HEK293 (cell line): ENCODE data around the gene ZIC5.

Experiments
- CTCF ChIA-PET: fragments of 350-600 bp; formaldehyde crosslinking; extraction: SDS; loops from one replicate; lab custom pipeline; 2021; ENCODE audit warnings: antibody characterized with exemption; lab: Yijun Ruan, JAX
- POLR2A ChIA-PET: fragments of 300-600 bp; formaldehyde crosslinking; extraction: SDS; loops from one replicate; lab custom pipeline; 2020; ENCODE audit warnings: antibody characterized with exemption, inconsistent platforms; lab: Yijun Ruan, JAX
- H3K27ac ChIP-seq: fragments of 200-500 bp; sonication (Bioruptor generic); 2 replicates; pipeline ENCODE4 v1.5.1; 2014; ENCODE audit warnings: low read depth, low read length, control low read depth, inconsistent platforms; ENCODE audit errors: extremely low read depth
- H3K36me3 ChIP-seq, 2 experiments: fragments of 200-500 bp in 1 of 2; sonication (Bioruptor generic) in 1 of 2; 1 replicate in 1 of 2; 2 replicates in 1 of 2; pipeline ENCODE4 v1.5.1; 2014 to 2017; ENCODE audit warnings: inconsistent platforms in 2 of 2, low read length in 2 of 2; ENCODE audit not compliant: control insufficient read depth in 2 of 2, insufficient read depth in 1 of 2
- H3K4me1 ChIP-seq: fragments of 200-500 bp; sonication (Bioruptor generic); 2 replicates; pipeline ENCODE4 v1.5.1; 2014; ENCODE audit warnings: mild to moderate bottlenecking, low read length, inconsistent platforms; ENCODE audit not compliant: control insufficient read depth, insufficient read depth
- H3K4me3 ChIP-seq: 2 replicates; pipeline ENCODE4 v1.5.1; 2011; ENCODE audit warnings: low read depth, mild to moderate bottlenecking, control low read depth, low read length, moderate library complexity
- H3K9me3 ChIP-seq: fragments of 200-500 bp; sonication (Bioruptor generic); 2 replicates; pipeline ENCODE4 v1.5.1; 2014; ENCODE audit warnings: low read depth, low read length, inconsistent platforms; ENCODE audit not compliant: control insufficient read depth, insufficient read depth
- FEZF1 ChIP-seq: fragments of 450-650 bp; formaldehyde crosslinking; IDR thresholded peaks from 2 replicates; pipeline ENCODE4 v1.5.1; 2016; ENCODE audit warnings: missing biosample characterization, missing genetic modification characterization
- GLIS2 ChIP-seq: fragments of 450-650 bp; formaldehyde crosslinking; IDR thresholded peaks from 2 replicates; pipeline ENCODE4 v1.5.1; 2016; ENCODE audit warnings: missing biosample characterization, missing genetic modification characterization
- INSM2 ChIP-seq: fragments of 450-650 bp; formaldehyde crosslinking; IDR thresholded peaks from 2 replicates; pipeline ENCODE4 v1.5.1; 2016; ENCODE audit warnings: missing biosample characterization, missing genetic modification characterization
- KLF17 ChIP-seq: fragments of 450-650 bp; formaldehyde crosslinking; IDR thresholded peaks from 2 replicates; pipeline ENCODE4 v1.5.1; 2016; ENCODE audit warnings: missing biosample characterization, missing genetic modification characterization
- PATZ1 ChIP-seq: fragments of 450-650 bp; formaldehyde crosslinking; IDR thresholded peaks from 2 replicates; pipeline ENCODE4 v1.5.1; 2016; ENCODE audit warnings: missing biosample characterization, missing genetic modification characterization
- PBX3 ChIP-seq: sonication (generic); formaldehyde crosslinking; IDR thresholded peaks from 2 replicates; pipeline ENCODE4 v1.8.1; 2022; ENCODE audit warnings: mild to moderate bottlenecking, moderate library complexity, missing genetic modification reagents
- PRDM1 ChIP-seq: fragments of 450-650 bp; formaldehyde crosslinking; IDR thresholded peaks from 2 replicates; pipeline ENCODE4; 2016; ENCODE audit warnings: missing biosample characterization, missing genetic modification characterization
- SCRT1 ChIP-seq: fragments of 450-650 bp; formaldehyde crosslinking; IDR thresholded peaks from 2 replicates; pipeline ENCODE4 v1.5.1; 2016; ENCODE audit warnings: missing biosample characterization, missing genetic modification characterization, borderline replicate concordance
- SP7 ChIP-seq: fragments of 450-650 bp; formaldehyde crosslinking; IDR thresholded peaks from 2 replicates; pipeline ENCODE4 v1.5.1; 2016; ENCODE audit warnings: missing biosample characterization, missing genetic modification characterization
- WT1 ChIP-seq: fragments of 450-650 bp; formaldehyde crosslinking; IDR thresholded peaks from 2 replicates; pipeline ENCODE4 v1.5.1; 2016; ENCODE audit warnings: missing biosample characterization, missing genetic modification characterization
- ZBTB10 ChIP-seq: fragments of 450-650 bp; formaldehyde crosslinking; IDR thresholded peaks from 2 replicates; pipeline ENCODE4 v1.5.1; 2016; ENCODE audit warnings: missing biosample characterization, missing genetic modification characterization
- ZEB2 ChIP-seq: fragments of 450-650 bp; formaldehyde crosslinking; IDR thresholded peaks from 2 replicates; pipeline ENCODE4 v1.5.1; 2016; ENCODE audit warnings: missing biosample characterization, missing genetic modification characterization
- ZIC2 ChIP-seq: fragments of 450-650 bp; formaldehyde crosslinking; IDR thresholded peaks from 2 replicates; pipeline ENCODE4 v1.5.1; 2016; ENCODE audit warnings: missing biosample characterization, missing genetic modification characterization
- ZNF10 ChIP-seq: fragments of 450-650 bp; formaldehyde crosslinking; IDR thresholded peaks from 2 replicates; pipeline ENCODE4 v1.5.1; 2017; ENCODE audit warnings: missing biosample characterization, missing genetic modification characterization
- ZNF114 ChIP-seq: fragments of 450-650 bp; formaldehyde crosslinking; IDR thresholded peaks from 2 replicates; pipeline ENCODE4 v1.5.0; 2017; ENCODE audit warnings: missing biosample characterization, missing genetic modification characterization
- ZNF133 ChIP-seq: fragments of 450-650 bp; formaldehyde crosslinking; IDR thresholded peaks from 2 replicates; pipeline ENCODE4 v1.5.1; 2016; ENCODE audit warnings: missing biosample characterization, missing genetic modification characterization
- ZNF140 ChIP-seq: fragments of 450-650 bp; formaldehyde crosslinking; IDR thresholded peaks from 2 replicates; pipeline ENCODE4 v1.5.1; 2016; ENCODE audit warnings: missing biosample characterization, missing genetic modification characterization
- ZNF175 ChIP-seq: fragments of 450-650 bp; formaldehyde crosslinking; IDR thresholded peaks from 2 replicates; pipeline ENCODE4 v1.5.1; 2016; ENCODE audit warnings: missing biosample characterization, missing genetic modification characterization
- ZNF311 ChIP-seq: fragments of 450-650 bp; formaldehyde crosslinking; IDR thresholded peaks from 2 replicates; pipeline ENCODE4 v1.5.1; 2017; ENCODE audit warnings: missing biosample characterization, missing genetic modification characterization, borderline replicate concordance
- ZNF341 ChIP-seq: fragments of 450-650 bp; formaldehyde crosslinking; IDR thresholded peaks from 2 replicates; pipeline ENCODE4; 2016; ENCODE audit warnings: low read depth, missing biosample characterization, missing genetic modification characterization
- ZNF514 ChIP-seq: fragments of 450-650 bp; formaldehyde crosslinking; IDR thresholded peaks from 2 replicates; pipeline ENCODE4 v1.5.1; 2016; ENCODE audit warnings: missing biosample characterization, missing genetic modification characterization
- ZNF548 ChIP-seq: fragments of 450-650 bp; formaldehyde crosslinking; IDR thresholded peaks from 2 replicates; pipeline ENCODE4 v1.5.1; 2016; ENCODE audit warnings: missing biosample characterization, missing genetic modification characterization
- ZNF600 ChIP-seq: fragments of 450-650 bp; formaldehyde crosslinking; IDR thresholded peaks from 2 replicates; pipeline ENCODE4 v1.5.1; 2016; ENCODE audit warnings: missing biosample characterization, missing genetic modification characterization
- ZNF776 ChIP-seq: fragments of 450-650 bp; formaldehyde crosslinking; IDR thresholded peaks from 2 replicates; pipeline ENCODE4 v1.5.0; 2017; ENCODE audit warnings: missing biosample characterization, missing genetic modification characterization, borderline replicate concordance
- ZSCAN30 ChIP-seq: fragments of 450-650 bp; IDR thresholded peaks from 2 replicates; pipeline ENCODE4 v1.5.1; 2018; ENCODE audit warnings: missing biosample characterization, mild to moderate bottlenecking, missing genetic modification characterization, moderate library complexity

ZIC5 gene

GRCh38 chr13:99929866-99930265 is 41.7 kb downstream of the ZIC5 start:
- Histone ChIP-seq H3K9me3 (no peaks in the 10 kb centered on the region), H3K27ac (no peak overlapping the region)
- POLR2A ChIA-PET = no interaction called here
- TF ChIP-seq ZNF548 (tag by site-specific recombination) = no peak
- TF ChIP-seq INSM2 (tag by site-specific recombination) = no peak
- TF ChIP-seq, all 188 proteins: peak for 0
- no peaks in the 10 kb centered on the region for H3K36me3 ChIP-seq
- H3K4me3 ChIP-seq = no peak overlapping the region
- CTCF ChIA-PET = no interaction called here
- H3K4me1 ChIP-seq = no peaks in the 10 kb centered on the region

- no peaks in the 10 kb centered on the region for H3K9me3 ChIP-seq
- ChIA-PET CTCF (interaction anchor here (0.7 to 2.5 kb wide), 3 partner anchors 10 to 489 kb away, joined by 3 to 13 read pairs (median 5); no protein-coding TSS in a partner anchor), POLR2A (no interaction called here)
- no peak overlapping the region for H3K4me3 ChIP-seq
- no peaks in the 10 kb centered on the region for H3K4me1 ChIP-seq
- H3K27ac ChIP-seq = peak overlapping the region; percentile 22; the same call in 1 of the 2 replicates
- no peaks in the 10 kb centered on the region for H3K36me3 ChIP-seq
- no peak for TF ChIP-seq ZNF10 (tag by site-specific recombination)
- no peak for TF ChIP-seq ZNF776 (tag by site-specific recombination)
- TF ChIP-seq ZBTB10 (tag by site-specific recombination) = no peak
- TF ChIP-seq PATZ1 = peak; percentile 62
- TF ChIP-seq WT1 (tag by site-specific recombination) = peak; percentile 80
- 0 out of 2 replicates have a peak, but pooled peaks have one; percentile 22 for TF ChIP-seq ZEB2 (tag by site-specific recombination)
- TF ChIP-seq SCRT1 = no peak
- no peak for TF ChIP-seq ZNF548 (tag by site-specific recombination)
- no peak for TF ChIP-seq ZNF133 (tag by site-specific recombination)
- no peak for TF ChIP-seq PBX3 (CRISPR knock-in tag)
- 0 out of 2 replicates have a peak, but pooled peaks have one; percentile 9 for TF ChIP-seq ZSCAN30 (tag by site-specific recombination)
- TF ChIP-seq ZNF341 = peak; percentile 88
- 0 out of 2 replicates have a peak, but pooled peaks have one; percentile 55 for TF ChIP-seq PRDM1 (tag by site-specific recombination)
- TF ChIP-seq SP7 = 0 out of 2 replicates have a peak, but pooled peaks have one; percentile 41
- TF ChIP-seq ZNF114 (tag by site-specific recombination) = no peak
- TF ChIP-seq ZNF514 (tag by site-specific recombination) = no peak
- no peak for TF ChIP-seq ZNF140 (tag by site-specific recombination)
- TF ChIP-seq ZNF311 (tag by site-specific recombination) = no peak
- no peak for TF ChIP-seq KLF17 (tag by site-specific recombination)
- no peak for TF ChIP-seq FEZF1
- TF ChIP-seq ZNF600 (tag by site-specific recombination) = peak; percentile 90
- peak; percentile 36 for TF ChIP-seq ZIC2 (tag by site-specific recombination)
- TF ChIP-seq GLIS2 (tag by site-specific recombination) = peak; percentile 39; the same call in 1 of the 2 replicates
- no peak for TF ChIP-seq ZNF175 (tag by site-specific recombination)
These were observed 45.4 kb downstream of the ZIC5 start for GRCh38 chr13:99926014-99926731.
